ENCODE data around the gene ZNF711.
"Not testable (repeated sequence)": the region's sequence is repeated elsewhere in the genome, so short reads cannot be mapped to it uniquely, and the experiment has no call there.

The ZNF711 gene

GRCh38 chrX:85303544-85303943 lies 59.8 kb downstream of the ZNF711 start:
- no peaks in the 10 kb centered on the region for H3K9me3 ChIP-seq
- H3K36me3 ChIP-seq = no peaks in the 10 kb centered on the region
- no peak overlapping the region for H3K27ac ChIP-seq
- H3K4me1 ChIP-seq (ENCODE audit: control insufficient read depth in 1 of 2, insufficient read depth in 1 of 2, low read depth in 1 of 2, low read length in 1 of 2) = no peaks in the 10 kb centered on the region
- TF ChIP-seq CTCF (IDR thresholded peaks at IDR 0.05) = no peak
- H3K27me3 ChIP-seq = no peaks in the 10 kb centered on the region
- H3K4me3 ChIP-seq (ENCODE audit: low read depth in 1 of 2, low read length in 1 of 2) = no peak overlapping the region

GRCh38 chrX:85309717-85310116 lies 65.9 kb downstream of the ZNF711 start:
- Histone ChIP-seq H3K4me1 (ENCODE audit: control insufficient read depth in 1 of 2, insufficient read depth in 1 of 2, low read depth in 1 of 2, low read length in 1 of 2) (no peaks in the 10 kb centered on the region), H3K4me3 (ENCODE audit: low read depth in 1 of 2, low read length in 1 of 2) (no peak overlapping the region), H3K27me3 (no peaks in the 10 kb centered on the region), H3K27ac (no peak overlapping the region), H3K36me3 (no peaks in the 10 kb centered on the region), H3K9me3 (no peaks in the 10 kb centered on the region)
- TF ChIP-seq CTCF (IDR thresholded peaks at IDR 0.05) = no peak

GRCh38 chrX:85311348-85311747 lies 67.6 kb downstream of the ZNF711 start:
- H3K27ac ChIP-seq; H3K4me1 ChIP-seq (ENCODE audit: control insufficient read depth in 1 of 2, insufficient read depth in 1 of 2, low read depth in 1 of 2, low read length in 1 of 2); H3K9me3 ChIP-seq; H3K27me3 ChIP-seq; H3K4me3 ChIP-seq (ENCODE audit: low read depth in 1 of 2, low read length in 1 of 2); H3K36me3 ChIP-seq: not testable (repeated sequence)

Measured in neutrophil (primary cell).